ENCODE results near the gene RAPGEF4. TPM values are rescaled to one million over a fixed set of nuclear protein-coding genes. Genes with fewer than 3 reads are reported as not detected.
A peak's percentile ranks its signal among the peaks of the same experiment; 100 is the strongest.

The RAPGEF4 gene
- total and polyA plus RNA-seq, 2 of the 4 experiments (the other 2 are of a cell fraction), result 1.7 to 3.2 TPM

DNA sequence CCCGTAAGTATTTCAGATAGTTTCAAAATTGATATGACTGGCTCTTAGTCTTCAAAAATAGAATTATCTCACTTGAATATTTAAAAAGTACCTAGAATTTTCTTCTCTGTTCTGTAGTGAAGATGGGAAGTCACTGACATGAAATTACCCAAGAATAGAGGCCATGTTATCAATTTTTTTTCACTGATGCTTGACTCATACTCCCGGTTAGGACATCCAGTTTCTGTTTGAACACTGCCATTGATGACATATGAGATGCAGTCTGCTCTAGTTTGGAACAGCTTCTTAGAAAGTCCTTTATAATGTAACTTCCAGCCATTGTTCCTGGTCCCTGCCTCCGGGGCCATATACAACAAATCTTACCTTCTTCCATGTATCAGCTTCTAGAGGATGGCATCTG is 366.0 kb downstream of the RAPGEF4 start:
- peak overlapping the region; percentile 28; the same call in 1 of the 2 replicates for H3K4me2 ChIP-seq (ENCODE audit: low read depth, low read length)
- no peak overlapping the region for H2AK5ac ChIP-seq (ENCODE audit: low read depth, low read length)
- H3K18ac ChIP-seq (ENCODE audit: low read depth, low read length), result no peak overlapping the region
- H3K9me3 ChIP-seq (ENCODE audit: control insufficient read depth, insufficient read depth, low read length), result no peaks in the 10 kb centered on the region
- H3K36me3 ChIP-seq (ENCODE audit: control insufficient read depth, insufficient read depth, low read length), result peaks cover 5% of the 10 kb centered on the region
- no peak overlapping the region for H4K91ac ChIP-seq (ENCODE audit: insufficient read depth, low read depth, low read length)
- WGBS, 2 experiments (ENCODE audit: extremely low coverage in 2 of 2, insufficient read length in 1 of 2), result 29% methylated on average over 1 of the region's 3 CpGs; no CpG with 5 or more reads in 1 of the 2 experiments
- no peak overlapping the region for H3K14ac ChIP-seq (replicated peaks; ENCODE audit: low read depth, low read length)
- no TSS peak for BruUV-seq (replicated peaks)
- in situ Hi-C loops (cut with MboI; ENCODE audit: low sequenced_read_pairs), result no loop called here
- H3K4ac ChIP-seq (ENCODE audit: low read depth, low read length), result no peak overlapping the region
- 0 out of 2 replicates have a peak, but pooled peaks cover 4% of the 10 kb centered on the region for H4K20me1 ChIP-seq (ENCODE audit: insufficient read depth, low read length)
- DNase-seq (peak; percentile 76), ATAC-seq (ENCODE audit: low read depth) (peak; percentile 72)
- no peak overlapping the region for H4K5ac ChIP-seq (ENCODE audit: low read depth, low read length)
- H2BK15ac ChIP-seq (ENCODE audit: low read depth, low read length), result no peak overlapping the region
- H3K9me1 ChIP-seq (ENCODE audit: insufficient read depth, low read length), result peaks cover 11% of the 10 kb centered on the region
- ChIA-PET CTCF (interaction anchor here (0.6 to 0.9 kb wide), 4 partner anchors 11 to 115 kb away, joined by 3 to 5 read pairs (median 3); no protein-coding TSS in a partner anchor), POLR2A (ENCODE audit: unreplicated experiment) (no interaction called here)
- no peak overlapping the region for H2AK9ac ChIP-seq (replicated peaks; ENCODE audit: low read depth, low read length, poor library complexity)
- no peak overlapping the region for H2AFZ ChIP-seq (replicated peaks; ENCODE audit: low read length, poor library complexity)
- no peak overlapping the region for H2BK120ac ChIP-seq (ENCODE audit: low read depth, low read length)
- peak overlapping the region; percentile 20; the same call in 1 of the 2 replicates for H2BK20ac ChIP-seq (ENCODE audit: low read depth, low read length)
- 0 out of 2 replicates have a peak, but pooled peaks have one; percentile 29 for TF ChIP-seq FOS (IDR thresholded peaks at IDR 0.05; ENCODE audit: low read depth, low read length)
- no peak for TF ChIP-seq CHD1 (IDR thresholded peaks at IDR 0.05; ENCODE audit: low read depth, low read length)
- TF ChIP-seq CEBPB (IDR thresholded peaks at IDR 0.05; ENCODE audit: low read depth, low read length), result peak; percentile 76; the same call in 1 of the 2 replicates
- no peak for TF ChIP-seq ELK1 (IDR thresholded peaks at IDR 0.05; ENCODE audit: borderline replicate concordance, low read depth, low read length)
- H3K23ac ChIP-seq (ENCODE audit: low read depth, low read length), result no peak overlapping the region
- intact Hi-C loops (cut with micrococcal nuclease), result no loop called here
- H3K79me1 ChIP-seq (ENCODE audit: low read depth in 1 of 2, low read length in 2 of 2), result peaks cover 50 to 70% of the 10 kb centered on the region in 2 experiments
- no peak overlapping the region for H3K56ac ChIP-seq (ENCODE audit: extremely low read depth, insufficient read depth, low read length)
- no peak overlapping the region for H4K8ac ChIP-seq (ENCODE audit: low read depth in 2 of 2, low read length in 2 of 2)
- H3K27ac ChIP-seq (ENCODE audit: insufficient read depth, low read length), result no peak overlapping the region
- no peak overlapping the region for H3K9ac ChIP-seq (ENCODE audit: low read depth, low read length)
- dilution Hi-C loops (cut with HindIII; ENCODE audit: low sequenced_read_pairs, unreplicated experiment), result no loop called here
- no peak overlapping the region for H3K4me3 ChIP-seq (ENCODE audit: insufficient read depth, low read depth, low read length)
- H3K27me3 ChIP-seq (ENCODE audit: control insufficient read depth, insufficient read depth, low read length), result no peaks in the 10 kb centered on the region
- H2BK5ac ChIP-seq (ENCODE audit: low read depth, low read length, poor library complexity, severe bottlenecking), result no peak overlapping the region
- peaks cover 4% of the 10 kb centered on the region; the same call in 1 of the 2 replicates for H3K4me1 ChIP-seq (ENCODE audit: control insufficient read depth, insufficient read depth, low read length)

Small RNAs within 50 kb of the gene (microRNA-seq; reads per million reads assigned to microRNA genes)
- not detected for gene RF01210 (ENCODE audit: insufficient read depth, insufficient read length)

Small RNAs within 50 kb of the gene (small RNA-seq; reads per million reads assigned to genes)
- gene RF01210, result 0 reads per million in 5 experiments

Other genes starting within 250 kb of the RAPGEF4 start
- gene PDK1, start 179.8 kb upstream of the RAPGEF4 start, total RNA-seq (2012; rRNA removed), result 68.3 and 85.9 TPM in 2 replicates
- gene PDK1, start 179.8 kb upstream of the RAPGEF4 start, polyA plus RNA-seq (2012; rRNA removed), result 35.2 and 38.1 TPM in 2 replicates

All from IMR-90 (cell line).